DMS53 treated with DMSO at 0.1 percent for 48 hours (cell line): ENCODE data around the gene PEX5L.

Experiments
- DNase-seq: peaks from one replicate; lab custom pipeline; 2025; ENCODE audit not compliant: unreplicated experiment; lab: John Stamatoyannopoulos, UW

The PEX5L gene

DNA sequence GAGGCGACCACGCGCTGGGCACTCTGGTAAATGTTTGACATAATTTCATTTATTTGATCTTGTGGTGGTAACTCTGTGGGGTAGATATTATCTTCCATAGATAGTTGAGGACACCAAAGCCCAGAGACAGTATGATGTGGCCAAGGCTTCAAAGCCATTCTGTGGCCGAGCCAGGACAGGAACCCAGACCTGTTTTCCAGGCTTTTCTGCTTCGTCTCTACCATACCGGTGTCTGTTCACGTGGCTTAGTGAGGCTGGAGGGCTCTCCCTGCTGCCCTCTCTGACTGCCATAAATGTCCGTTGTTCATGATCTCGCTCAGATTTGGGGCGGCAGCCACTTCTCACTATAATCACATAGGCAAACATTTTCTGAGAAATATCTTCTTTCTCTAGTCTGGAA lies 134.7 kb downstream of the PEX5L start:
- DNase-seq: no peak

DNA sequence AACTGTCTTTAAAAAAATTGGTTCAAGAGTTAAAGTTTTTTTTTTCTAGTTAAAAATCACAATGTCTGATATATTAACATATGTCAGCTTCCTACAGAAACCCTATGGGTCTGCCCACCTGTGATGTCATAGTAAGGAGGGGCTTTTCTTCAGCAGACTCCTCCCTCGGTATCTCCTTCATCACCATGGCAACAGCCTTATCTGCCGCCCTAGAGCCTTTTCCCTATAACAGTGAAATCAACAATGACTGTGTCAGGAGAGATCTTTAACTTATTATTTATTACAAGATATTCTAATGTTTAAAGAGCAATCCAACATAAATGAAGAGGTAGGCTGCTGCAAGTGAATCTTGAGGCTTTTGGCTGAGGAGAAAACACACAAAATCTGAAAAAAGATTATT lies 138.7 kb downstream of the PEX5L start:
- DNase-seq: no peak

DNA sequence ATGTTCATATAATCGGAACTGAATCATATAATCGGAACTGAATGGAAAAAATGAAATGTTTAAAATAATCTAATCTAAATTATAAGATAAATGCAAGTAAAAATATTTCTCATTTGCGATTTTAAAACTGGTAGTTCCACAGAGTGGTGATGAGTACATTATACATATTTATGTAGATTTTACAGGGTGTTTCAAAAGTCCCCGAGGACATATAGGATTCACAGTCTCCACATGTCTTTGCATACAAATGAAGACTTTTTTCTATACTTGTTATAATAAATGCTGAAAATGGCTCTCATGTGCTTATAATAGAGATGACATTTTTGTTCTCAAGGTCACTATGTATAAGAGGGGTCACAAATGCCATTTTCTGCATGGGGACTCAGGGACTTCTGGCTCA lies 139.5 kb downstream of the PEX5L start:
- no peak for DNase-seq

DNA sequence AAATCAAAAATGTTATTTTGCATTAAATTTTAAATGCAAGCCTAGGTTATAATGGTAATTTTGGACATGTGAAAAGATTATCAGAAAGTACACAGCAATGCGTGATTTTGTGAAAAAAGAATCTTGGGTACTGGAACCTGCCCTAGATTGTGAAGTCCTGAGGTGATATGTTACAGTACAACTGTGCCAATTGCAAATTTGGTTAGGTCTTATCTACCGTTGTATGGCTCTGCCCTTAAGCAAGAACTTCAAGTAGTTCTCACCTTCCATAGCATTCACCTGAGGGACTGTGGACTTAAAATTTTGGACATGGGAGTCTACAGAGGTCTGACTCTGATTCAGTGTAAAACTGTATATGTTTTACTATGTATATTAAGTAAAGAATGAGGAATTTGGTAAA lies 140.2 kb downstream of the PEX5L start:
- DNase-seq: no peak

DNA sequence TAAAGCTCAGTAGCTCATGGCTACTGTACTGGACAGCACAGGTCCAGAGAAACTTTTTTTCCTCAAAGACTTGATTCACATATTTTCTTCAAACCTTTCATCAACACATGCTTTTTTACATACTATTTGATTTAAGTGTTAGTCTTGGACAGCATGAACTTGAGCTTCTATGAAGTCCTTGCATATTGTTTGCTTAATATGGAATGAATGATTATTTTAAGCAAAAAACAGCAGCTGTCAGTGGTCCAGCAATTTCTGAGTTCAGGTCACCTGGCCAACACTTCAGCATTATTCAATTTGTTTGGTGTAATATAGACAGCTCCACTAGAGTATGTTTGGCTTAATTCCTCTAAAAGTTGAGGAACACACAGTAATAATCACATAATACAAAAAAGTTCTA lies 141.4 kb downstream of the PEX5L start:
- no peak for DNase-seq

DNA sequence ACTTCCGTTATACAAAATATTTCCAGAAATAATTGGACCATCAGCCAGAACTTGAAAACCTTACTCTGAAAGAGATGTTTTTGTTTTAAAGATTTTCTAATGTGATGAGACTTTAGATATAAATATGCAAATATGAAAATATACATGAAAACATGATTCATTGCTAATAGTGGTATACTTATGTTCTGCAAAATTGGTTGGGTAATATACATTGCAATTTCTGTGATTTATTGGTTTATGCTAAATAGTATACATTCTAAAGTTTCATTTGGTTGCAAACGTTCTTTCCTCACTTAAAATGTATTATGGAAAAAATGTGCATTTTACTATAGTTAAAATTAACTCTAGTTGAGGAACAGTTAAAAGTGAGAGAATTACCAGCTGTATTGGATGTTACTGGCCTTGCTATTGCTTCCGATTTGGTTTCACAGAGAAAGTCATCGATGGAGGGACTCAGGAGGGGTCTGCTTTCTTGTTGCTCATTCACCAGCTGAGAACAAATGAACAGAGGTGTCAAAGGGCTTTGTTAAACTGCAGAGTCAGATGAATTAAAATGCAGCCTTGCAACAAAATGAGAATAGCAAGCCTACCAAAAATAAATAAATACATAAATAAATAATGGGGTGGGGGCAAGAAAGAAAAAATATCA lies 149.3 kb downstream of the PEX5L start:
- no peak for DNase-seq

DNA sequence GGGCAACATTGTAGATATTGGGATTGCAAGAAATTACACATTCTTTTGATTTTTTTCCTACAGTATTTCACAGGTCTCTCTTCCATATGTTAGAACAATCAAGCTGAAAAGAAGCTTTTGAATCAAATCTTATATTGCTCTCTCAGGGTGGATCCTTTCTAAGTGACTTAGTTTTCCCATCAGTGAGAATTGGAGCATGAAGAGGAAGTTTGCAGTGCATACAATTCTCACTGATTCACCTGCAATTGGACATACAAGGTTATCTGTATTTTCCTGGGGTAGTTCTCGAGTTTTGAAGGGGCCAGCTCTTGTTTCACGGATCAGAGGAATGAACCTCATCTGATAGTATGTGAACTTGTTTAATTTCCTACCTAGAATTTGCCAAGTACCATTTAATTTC lies 150.8 kb downstream of the PEX5L start:
- DNase-seq: no peak

DNA sequence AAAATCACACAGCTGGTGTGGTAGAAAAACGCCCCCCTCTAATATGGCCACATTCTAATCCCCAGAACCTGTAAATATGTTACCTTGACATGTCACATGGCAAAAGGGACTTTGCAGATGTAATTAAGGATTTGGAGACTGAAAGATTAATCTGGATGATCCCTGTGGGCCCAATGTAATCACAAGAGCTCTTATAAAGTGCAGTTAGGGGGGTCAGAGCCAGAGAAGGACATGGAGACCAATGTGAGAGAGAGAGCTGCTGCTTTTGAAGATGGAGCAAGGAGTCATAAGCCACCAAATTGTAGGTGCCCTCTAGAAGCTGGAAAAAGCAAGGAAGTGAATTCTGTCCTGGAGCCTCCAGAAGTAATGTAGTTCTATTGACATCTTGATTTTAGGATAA lies 152.6 kb downstream of the PEX5L start:
- no peak for DNase-seq

DNA sequence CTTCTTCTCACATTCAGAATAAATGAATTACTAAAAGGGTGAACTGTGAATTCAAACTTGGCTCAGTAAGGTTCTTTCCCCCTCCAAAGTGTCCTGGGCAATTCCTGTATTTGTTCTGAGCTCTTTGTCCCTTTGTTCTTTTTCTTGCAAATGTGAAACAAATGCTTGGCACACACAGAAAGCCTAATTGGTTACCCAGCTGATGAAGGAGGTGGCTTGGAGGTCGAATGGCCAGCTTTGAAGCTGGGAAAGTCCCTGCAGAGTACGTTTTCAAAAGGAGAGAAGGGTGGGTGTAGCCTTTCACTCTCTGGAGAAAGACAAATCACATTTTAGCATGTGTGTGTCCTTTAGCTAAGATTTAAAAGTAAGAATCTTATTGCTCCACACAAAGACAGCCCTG lies 154.4 kb downstream of the PEX5L start:
- DNase-seq: no peak

DNA sequence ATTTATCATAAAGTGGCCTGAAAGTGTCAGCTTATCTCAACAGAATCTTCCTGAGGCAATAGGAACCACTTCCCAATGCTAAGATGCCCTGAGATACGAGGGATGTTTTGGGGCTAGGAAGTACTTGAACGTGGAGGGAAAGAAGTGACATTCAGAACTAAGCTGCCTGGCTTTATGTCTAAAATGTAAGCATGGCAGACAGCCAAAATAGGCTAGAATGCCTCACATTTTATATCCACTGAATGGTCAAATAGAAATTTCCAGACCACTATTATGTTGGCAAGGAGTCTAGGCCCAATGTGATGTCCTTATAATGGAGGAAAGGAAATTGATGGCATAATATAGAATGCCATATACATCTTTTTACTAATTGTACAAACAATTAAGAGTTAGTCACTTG lies 154.9 kb downstream of the PEX5L start:
- DNase-seq: no peak

DNA sequence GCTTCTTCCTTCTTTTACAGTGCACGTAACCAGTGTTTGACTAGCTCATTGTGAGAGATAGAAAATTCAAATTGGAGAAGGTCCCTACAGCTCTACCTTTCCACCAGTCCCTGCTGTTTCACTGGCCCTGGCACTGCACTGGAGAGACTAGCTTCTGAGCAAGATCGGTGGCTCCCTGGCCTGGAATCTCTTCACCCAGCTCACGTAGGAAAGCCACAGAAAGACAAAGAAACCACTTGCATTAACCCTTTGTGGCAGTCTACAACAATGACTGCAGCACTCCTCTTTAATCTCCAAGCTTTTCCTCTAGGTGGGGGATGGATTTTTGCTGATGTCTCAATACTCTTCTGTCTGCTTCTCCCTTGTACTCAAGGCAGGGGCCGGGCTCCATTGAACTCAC lies 155.9 kb downstream of the PEX5L start:
- no peak for DNase-seq

DNA sequence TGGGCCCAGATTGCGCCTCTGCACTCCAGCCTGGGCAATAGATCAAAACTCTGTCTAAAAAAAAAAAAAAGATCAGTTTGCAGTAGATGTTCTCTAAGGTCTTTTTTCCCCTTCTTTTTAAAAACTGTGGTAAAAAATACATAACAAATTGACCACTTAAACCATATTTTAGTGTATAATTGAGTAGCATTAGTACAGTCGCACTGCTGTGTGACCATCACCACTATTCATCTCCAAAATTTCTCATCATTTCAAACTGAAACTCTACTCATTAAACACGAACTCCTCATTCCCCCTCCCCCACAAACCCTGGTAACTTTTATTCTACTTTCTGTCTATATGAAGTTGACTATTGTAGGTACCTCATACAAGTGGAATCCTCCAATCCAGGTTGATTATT lies 160.3 kb downstream of the PEX5L start:
- DNase-seq: no peak

DNA sequence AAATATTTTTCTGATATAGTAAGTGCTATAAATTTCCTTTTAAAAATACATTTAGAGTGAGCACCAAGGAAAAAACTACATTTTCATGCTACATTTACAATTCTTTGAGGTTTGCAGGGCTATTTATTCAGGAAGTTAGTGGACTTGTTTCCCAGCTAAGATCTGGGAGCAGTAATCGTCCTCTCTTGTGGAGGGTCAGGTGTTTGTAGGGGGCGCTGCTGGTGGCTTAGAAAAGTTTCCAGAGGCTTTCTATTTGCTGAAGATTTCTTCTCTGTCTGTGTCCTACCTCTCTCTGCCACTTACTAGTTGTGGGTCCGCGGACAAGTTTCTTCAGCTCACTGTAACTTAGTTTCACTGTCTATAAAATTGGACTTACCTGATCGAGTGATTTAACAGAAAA lies 163.9 kb downstream of the PEX5L start:
- no peak for DNase-seq

DNA sequence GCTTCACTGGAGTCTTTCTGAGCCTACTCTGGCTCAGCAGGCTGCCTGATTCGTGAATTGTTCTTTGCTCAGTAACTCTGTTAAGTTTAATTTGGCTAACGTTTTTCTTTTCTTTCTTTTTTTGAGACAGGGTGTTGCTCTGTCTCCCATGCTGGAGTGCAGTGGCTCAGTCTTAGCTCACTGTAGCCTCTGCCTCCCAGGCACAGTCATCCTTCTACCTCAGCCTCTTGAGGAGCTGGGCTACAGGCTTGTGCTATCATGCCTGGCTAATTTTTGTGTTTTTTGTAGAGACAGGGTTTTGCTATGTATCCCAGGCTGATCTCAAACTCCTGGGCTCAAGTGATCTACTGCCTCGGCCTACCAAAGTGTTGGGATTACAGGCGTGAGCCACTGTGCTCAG lies 165.0 kb downstream of the PEX5L start:
- DNase-seq: no peak

DNA sequence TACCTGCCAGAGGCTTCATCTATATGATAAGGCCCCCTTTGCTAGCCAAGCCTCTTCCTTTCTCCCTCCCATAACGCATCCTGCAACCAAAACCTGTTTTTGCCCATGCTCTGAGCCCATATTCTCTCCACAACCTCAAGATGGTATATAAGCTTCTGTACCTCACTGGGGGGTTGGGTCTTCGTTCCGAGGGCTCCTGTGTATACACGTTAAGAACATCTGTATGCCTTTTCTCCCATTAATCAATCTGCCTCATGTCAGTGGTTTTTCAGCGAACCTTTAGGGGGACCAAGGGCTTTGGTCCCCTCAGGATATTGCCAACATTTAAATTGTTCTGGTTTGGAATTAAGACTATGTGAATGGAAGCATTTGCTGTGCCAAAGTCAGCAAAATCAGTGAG lies 168.0 kb downstream of the PEX5L start:
- DNase-seq: no peak

DNA sequence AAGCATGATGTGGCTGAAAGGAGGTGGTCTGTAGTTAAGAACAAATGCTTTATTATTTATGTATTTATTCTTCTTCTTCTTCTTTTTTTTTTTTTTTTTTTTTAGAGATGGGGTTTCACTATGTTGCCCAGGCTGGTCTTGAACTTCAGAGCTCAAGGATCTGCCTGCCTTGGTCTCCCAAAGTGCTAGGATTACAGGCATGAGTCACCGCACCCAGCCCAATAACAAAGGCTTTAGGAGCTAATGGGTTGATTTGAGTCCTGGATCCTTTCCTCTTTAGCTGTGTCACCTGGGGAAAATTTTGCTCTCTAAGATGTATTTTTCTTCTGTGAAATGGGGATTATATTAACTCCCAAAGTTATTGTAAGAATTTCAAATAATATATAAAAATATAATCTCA lies 168.8 kb downstream of the PEX5L start:
- DNase-seq: no peak

DNA sequence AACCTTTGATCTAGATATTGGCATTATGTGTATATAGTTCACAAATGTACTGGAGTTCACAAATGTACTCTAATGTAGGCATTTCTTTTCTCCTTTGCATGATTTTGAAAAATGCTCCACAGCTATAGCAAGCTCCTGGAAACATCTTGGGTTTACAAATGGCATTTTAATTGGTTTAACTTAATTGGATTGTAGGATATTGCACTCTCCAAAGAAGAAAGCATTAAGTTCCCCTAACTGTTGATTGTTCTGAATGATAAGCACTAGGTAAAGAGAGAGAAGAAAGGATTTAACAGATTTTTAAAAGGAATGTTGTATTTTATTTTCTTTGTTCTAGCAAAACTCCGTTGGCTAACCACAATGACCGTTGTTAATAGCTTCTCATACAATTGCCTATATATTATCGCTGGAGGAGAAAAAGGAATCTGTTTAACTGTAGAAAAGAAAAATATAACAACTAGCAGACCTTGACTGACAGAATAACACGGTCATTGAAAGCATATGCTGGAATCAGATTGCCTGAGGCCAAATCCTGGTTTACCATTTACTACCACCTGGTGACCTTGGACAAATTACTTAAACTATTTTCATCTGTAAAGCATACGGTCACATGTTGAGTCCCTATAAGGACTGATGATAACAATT lies 170.8 kb downstream of the PEX5L start:
- DNase-seq: no peak

DNA sequence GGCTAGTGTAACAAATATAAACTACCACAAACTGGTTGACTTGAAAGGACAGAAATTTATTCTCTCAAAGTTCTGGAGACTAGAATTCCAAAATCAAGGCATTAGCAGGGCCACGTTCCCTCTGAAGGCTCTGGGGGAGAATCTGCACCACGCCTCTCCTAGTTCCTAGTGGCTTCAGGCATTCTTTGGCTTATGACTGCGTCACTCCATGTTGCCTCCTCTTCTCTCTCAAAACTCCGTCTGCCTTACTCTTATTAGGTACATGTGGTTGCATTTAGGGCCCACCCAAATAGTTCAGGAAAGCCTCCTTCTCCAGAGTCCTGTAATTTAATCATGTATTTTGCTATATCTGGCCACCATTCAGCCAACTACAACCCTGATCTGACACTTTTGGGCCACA lies 174.8 kb downstream of the PEX5L start:
- no peak for DNase-seq

DNA sequence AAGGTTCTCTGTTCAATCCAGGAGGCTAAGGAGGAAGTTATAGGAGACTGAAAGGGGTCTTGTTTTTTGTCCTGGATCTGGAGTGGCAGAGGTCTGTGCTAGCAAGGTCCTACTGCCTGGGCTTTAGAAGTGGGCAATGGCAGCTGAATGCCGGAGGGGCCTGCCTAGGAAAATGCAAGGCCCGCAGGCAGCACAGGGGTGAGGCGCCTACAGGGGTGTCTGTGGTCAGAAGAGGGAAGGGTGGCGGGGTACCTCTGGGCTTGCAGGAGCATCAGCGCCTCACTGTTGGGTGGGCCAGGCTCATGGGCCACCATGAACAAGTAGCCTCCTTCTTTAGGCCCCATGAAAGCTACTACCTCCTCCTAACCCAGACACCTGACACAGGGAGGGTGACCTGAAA lies 175.4 kb downstream of the PEX5L start:
- DNase-seq: no peak

DNA sequence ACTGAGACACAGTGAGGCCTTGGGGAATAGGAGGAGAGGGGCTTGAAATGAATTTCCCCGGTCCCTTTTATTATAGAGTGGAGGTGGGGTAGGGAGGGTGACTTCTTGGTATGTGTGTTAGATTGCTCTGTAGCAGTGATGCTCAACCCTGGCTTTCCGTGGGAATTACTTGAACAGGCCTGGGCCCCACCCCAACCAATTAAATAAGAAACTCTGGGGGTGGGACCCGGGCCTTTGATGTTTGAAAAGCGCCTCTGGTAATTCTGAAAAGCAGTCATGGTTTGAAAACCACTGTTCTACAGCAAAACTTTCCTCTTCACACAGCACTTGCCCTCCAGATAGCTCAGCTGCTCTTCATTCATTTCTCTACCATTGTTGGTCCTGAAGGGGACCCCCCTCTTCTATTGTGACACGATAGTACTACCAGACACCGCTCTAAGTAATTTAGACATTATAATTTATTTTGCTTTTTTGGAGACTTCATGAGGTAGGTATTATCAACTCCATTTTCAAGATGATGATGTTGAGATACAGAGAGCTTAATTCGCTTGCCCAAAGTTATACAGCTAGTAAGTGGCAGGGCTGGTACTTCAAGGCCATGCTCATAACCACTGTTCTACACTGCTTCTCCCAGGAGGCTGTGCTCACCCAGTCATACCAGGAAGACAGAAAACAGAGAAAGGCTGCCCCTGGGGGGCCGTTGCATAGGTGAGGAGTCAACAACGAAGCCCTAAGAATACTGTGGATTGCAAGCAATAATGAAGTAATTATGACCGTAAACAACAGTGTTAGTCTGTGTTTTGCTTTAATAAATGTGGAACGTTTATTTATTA lies 176.2 kb downstream of the PEX5L start:
- DNase-seq: no peak

DNA sequence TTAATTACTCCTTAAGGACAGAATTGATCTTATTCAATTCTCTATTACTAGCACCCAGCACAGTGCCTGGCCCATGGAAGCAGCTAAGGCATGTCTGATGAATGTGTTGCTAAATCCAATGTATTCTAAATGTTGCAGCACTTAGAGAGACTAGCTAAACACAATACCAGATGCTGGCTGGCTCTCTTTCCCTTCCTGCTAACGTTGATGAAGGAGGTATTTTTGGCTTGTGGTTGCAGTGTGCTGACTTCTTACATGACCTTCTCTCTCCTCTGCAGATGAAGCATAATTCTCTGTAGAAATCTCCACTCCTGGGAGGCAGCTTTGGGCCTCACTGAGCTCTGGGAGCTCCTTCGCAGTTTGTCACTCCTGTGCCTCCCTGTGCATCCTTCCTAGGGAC lies 183.6 kb downstream of the PEX5L start:
- no peak for DNase-seq

DNA sequence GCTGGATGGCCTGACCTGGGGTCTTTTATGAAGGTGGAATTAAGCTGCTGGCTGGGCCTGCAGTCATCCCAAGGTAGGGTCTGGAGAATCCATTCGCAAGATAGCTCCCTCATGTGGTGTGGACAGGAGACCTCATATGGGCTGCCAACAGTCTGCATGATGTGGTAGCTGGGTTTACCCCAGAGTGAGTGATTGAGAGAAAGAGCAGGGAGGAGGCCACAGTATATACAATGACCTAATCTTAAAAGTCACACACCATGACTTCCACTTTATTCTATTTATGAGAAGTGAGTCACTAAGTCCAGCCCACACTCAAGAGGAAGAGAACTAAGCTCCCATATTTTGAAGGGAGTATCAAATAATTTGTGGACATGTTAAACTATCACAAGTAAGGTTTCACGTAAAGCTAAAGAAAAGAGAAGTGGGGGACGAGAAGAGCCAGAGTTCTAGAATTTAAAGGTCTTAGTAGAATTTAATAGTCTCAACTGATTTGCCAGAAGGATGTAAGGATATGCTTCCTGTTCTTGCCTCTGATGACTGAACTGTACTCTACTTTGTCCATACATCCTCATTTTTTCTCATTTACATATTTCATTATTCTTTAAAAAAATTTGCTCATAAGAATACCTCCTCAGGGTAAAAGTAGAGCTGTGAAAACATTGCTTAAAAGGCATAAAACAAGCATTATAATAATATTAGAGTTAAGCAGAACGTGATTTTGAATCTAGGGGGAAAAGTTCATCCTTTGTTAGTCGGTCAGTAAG lies 184.4 kb downstream of the PEX5L start:
- DNase-seq: peak; percentile 19
